HL-60/S4 (cell line): ENCODE measurements around the gene GJA10.

Experiments
- in situ Hi-C: fragments of 300-500 bp; cut with MboI; formaldehyde crosslinking; loops from 2 replicates; pipeline ENCODE4 v1.14.3; 2022; ENCODE audit warnings: low sequenced_read_pairs

Gene GJA10

GRCh38 chr6:89916136-89916920 is 22.1 kb downstream of the GJA10 start:
- in situ Hi-C loops, result no loop called here

- in situ Hi-C loops, result no loop called here
Observed at GRCh38 chr6:89917216-89917615, 22.9 kb downstream of the GJA10 start.

- in situ Hi-C loops, result no loop called here
Observed at GRCh38 chr6:89917801-89918366, 23.6 kb downstream of the GJA10 start.

GRCh38 chr6:89921197-89921596 is 26.9 kb downstream of the GJA10 start:
- in situ Hi-C loops, result no loop called here

GRCh38 chr6:89921691-89922090 is 27.4 kb downstream of the GJA10 start:
- in situ Hi-C loops, result no loop called here

- in situ Hi-C loops, result no loop called here
Observed at GRCh38 chr6:89924231-89924630, 30.0 kb downstream of the GJA10 start.

- in situ Hi-C loops, result no loop called here
Observed at GRCh38 chr6:89925826-89926225, 31.6 kb downstream of the GJA10 start.

GRCh38 chr6:89927264-89927663 is 33.0 kb downstream of the GJA10 start:
- in situ Hi-C loops, result no loop called here

GRCh38 chr6:89927791-89928550 is 33.7 kb downstream of the GJA10 start:
- in situ Hi-C loops, result no loop called here

- in situ Hi-C loops, result no loop called here
Observed at GRCh38 chr6:89928604-89929003, 34.3 kb downstream of the GJA10 start.

- in situ Hi-C loops, result no loop called here
Observed at GRCh38 chr6:89930789-89931188, 36.5 kb downstream of the GJA10 start.

GRCh38 chr6:89932245-89932802 is 38.1 kb downstream of the GJA10 start:
- in situ Hi-C loops, result no loop called here

GRCh38 chr6:89934685-89935366 is 40.6 kb downstream of the GJA10 start:
- in situ Hi-C loops, result no loop called here

- in situ Hi-C loops, result no loop called here
Observed at GRCh38 chr6:89936177-89936576, 41.9 kb downstream of the GJA10 start.

- in situ Hi-C loops, result no loop called here
Observed at GRCh38 chr6:89938014-89938413, 43.7 kb downstream of the GJA10 start.

- in situ Hi-C loops, result no loop called here
Observed at GRCh38 chr6:89939144-89939543, 44.9 kb downstream of the GJA10 start.

GRCh38 chr6:89940225-89941027 is 46.2 kb downstream of the GJA10 start:
- in situ Hi-C loops, result loop anchor here (10.0 kb wide), 1 partner anchor 534 kb away; no protein-coding TSS in a partner anchor

- in situ Hi-C loops, result loop anchor here (10.0 kb wide), 1 partner anchor 534 kb away; no protein-coding TSS in a partner anchor
Observed at GRCh38 chr6:89941031-89941762, 46.9 kb downstream of the GJA10 start.

- in situ Hi-C loops, result loop anchor here (10.0 kb wide), 1 partner anchor 533 kb away; no protein-coding TSS in a partner anchor
Observed at GRCh38 chr6:89941763-89942497, 47.7 kb downstream of the GJA10 start.
